Measurements from ENCODE around the gene NUAK1. TPM values are rescaled to one million over a fixed set of nuclear protein-coding genes. Genes with fewer than 3 reads are reported as not detected.

Gene NUAK1
- total RNA-seq, 4 donors from 2014 or later = 18.9 to 34.5 (median 29.1) TPM

DNA sequence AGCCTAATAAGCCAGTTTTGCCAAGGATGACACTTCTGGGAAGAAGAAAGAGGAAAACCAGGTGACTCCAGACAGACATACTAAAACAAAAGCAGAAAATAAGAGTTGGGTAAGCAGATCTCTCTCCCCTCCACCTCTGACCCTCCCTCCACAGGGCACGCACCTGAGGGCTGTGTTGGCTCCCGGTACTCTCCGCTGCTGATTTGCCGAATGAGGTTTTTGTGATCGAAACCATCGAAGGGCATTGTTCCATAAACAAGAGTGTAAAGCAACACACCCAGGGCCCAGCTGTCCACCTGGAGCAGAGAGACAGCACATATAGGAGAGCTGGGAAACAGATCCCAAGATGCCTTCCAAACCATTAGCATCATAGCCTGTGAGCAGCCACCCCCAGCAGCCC lies 68.1 kb downstream of the NUAK1 start:
- Histone ChIP-seq H3K36me3 (peaks cover 0 to 44% of the 10 kb centered on the region in 2 donors), H3K27ac (no peak overlapping the region), H3K4me1 (peaks cover 0 to 6% of the 10 kb centered on the region in 2 donors), H3K4me3 (no peak overlapping the region), H3K27me3 (no peaks in the 10 kb centered on the region), H3K9me3 (no peaks in the 10 kb centered on the region)
- intact Hi-C loops (cut with DNase I; ENCODE audit: low total_unique reads) = no loop called here
- DNase-seq (no peak), ATAC-seq (no peak)
- in situ Hi-C loops (cut with MboI; ENCODE audit: low sequenced_read_pairs in 4 of 4) = no loop called here
- TF ChIP-seq POLR2A (IDR thresholded peaks at IDR 0.05) = no peak
- TF ChIP-seq, protein P1, sequence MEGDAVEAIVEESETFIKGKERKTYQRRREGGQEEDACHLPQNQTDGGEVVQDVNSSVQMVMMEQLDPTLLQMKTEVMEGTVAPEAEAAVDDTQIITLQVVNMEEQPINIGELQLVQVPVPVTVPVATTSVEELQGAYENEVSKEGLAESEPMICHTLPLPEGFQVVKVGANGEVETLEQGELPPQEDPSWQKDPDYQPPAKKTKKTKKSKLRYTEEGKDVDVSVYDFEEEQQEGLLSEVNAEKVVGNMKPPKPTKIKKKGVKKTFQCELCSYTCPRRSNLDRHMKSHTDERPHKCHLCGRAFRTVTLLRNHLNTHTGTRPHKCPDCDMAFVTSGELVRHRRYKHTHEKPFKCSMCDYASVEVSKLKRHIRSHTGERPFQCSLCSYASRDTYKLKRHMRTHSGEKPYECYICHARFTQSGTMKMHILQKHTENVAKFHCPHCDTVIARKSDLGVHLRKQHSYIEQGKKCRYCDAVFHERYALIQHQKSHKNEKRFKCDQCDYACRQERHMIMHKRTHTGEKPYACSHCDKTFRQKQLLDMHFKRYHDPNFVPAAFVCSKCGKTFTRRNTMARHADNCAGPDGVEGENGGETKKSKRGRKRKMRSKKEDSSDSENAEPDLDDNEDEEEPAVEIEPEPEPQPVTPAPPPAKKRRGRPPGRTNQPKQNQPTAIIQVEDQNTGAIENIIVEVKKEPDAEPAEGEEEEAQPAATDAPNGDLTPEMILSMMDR (IDR thresholded peaks at IDR 0.05 in 4 of 5, conservative IDR thresholded peaks at IDR 0.05 in 1 of 5) = no peak

GRCh38 chr12:106070147-106070546 lies 68.6 kb downstream of the NUAK1 start:
- ATAC-seq = no peak
- no peak overlapping the region for H3K4me3 ChIP-seq
- intact Hi-C loops (cut with DNase I; ENCODE audit: low total_unique reads) (no loop called here), in situ Hi-C loops (cut with MboI; ENCODE audit: low sequenced_read_pairs in 4 of 4) (no loop called here)
- no peak overlapping the region for H3K27ac ChIP-seq
- no peaks in the 10 kb centered on the region for H3K9me3 ChIP-seq
- peaks cover 0 to 10% of the 10 kb centered on the region in 2 donors for H3K4me1 ChIP-seq
- no peak for DNase-seq
- TF ChIP-seq, protein P1 (IDR thresholded peaks at IDR 0.05 in 4 of 5, conservative IDR thresholded peaks at IDR 0.05 in 1 of 5) = no peak
- no peak for TF ChIP-seq POLR2A (IDR thresholded peaks at IDR 0.05)
- H3K36me3 ChIP-seq = peaks cover 0 to 44% of the 10 kb centered on the region in 2 donors
- H3K27me3 ChIP-seq = no peaks in the 10 kb centered on the region

DNA sequence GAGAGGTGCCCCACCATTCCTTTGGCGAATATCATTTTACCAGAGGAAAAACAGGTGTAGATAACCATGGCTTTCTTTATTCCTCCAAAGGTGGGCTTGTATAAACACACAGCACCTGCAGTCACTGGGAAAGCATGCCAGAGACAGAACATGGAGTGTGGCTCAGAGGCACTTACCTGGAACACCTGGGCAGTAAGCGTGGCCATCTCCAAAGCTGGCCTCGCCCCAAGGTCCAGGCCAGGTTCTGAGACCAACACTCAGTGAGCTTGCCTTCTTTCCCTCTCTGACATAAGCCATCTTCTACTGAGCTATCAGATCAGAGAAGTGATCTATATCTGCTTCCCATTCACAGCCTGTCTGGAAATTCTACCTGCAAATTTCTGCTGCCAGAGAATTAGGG lies 70.5 kb downstream of the NUAK1 start:
- Histone ChIP-seq H3K4me1 (peaks cover 0 to 10% of the 10 kb centered on the region in 2 donors), H3K36me3 (peaks cover 0 to 44% of the 10 kb centered on the region in 2 donors)
- intact Hi-C loops (cut with DNase I; ENCODE audit: low total_unique reads) = no loop called here

DNA sequence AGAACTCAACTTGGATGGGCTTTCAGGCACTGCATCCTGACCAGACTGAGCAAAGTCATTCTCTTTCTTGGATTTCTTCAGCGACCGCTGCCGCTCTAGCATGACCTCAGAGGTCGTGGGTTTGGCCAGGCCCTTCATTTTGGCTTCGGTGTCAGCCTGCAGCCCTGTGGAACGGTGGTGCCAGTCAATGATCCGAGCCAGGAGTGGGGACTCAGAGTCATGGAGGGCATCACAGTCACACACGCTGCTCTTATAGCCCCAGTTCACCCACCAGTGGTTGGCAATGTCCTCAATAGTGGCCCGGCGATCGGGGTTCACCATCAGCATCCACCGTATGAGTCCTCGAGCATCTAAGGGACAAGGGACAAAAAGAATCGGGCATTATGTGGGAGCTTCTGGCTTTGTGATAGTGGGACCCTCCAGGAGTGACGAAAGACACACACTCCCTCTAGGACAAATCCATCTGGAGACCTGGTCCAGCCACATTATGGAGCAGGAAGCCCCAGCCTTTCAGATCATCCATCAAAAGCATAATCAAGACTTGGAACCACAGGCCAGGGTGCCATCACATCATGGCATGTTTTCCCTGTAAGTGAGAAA lies 71.0 kb downstream of the NUAK1 start:
- intact Hi-C loops (cut with DNase I; ENCODE audit: low total_unique reads) = no loop called here
- ATAC-seq (no peak), DNase-seq (no peak)
- Histone ChIP-seq H3K36me3 (peaks cover 0 to 44% of the 10 kb centered on the region in 2 donors), H3K9me3 (no peaks in the 10 kb centered on the region), H3K4me3 (no peak overlapping the region), H3K27ac (no peak overlapping the region), H3K4me1 (peaks cover 6 to 14% of the 10 kb centered on the region in 2 donors), H3K27me3 (no peaks in the 10 kb centered on the region)
- no peak for TF ChIP-seq POLR2A (IDR thresholded peaks at IDR 0.05)
- TF ChIP-seq, protein P1 (IDR thresholded peaks at IDR 0.05 in 4 of 5, conservative IDR thresholded peaks at IDR 0.05 in 1 of 5) = no peak
- in situ Hi-C loops (cut with MboI; ENCODE audit: low sequenced_read_pairs in 4 of 4) = no loop called here

More for the DNA sequence above, 70.5 kb downstream of the NUAK1 start:
- no peak for DNase-seq
- Histone ChIP-seq H3K27ac (no peak overlapping the region), H3K9me3 (no peaks in the 10 kb centered on the region), H3K4me3 (no peak overlapping the region), H3K27me3 (no peaks in the 10 kb centered on the region)
- in situ Hi-C loops (cut with MboI; ENCODE audit: low sequenced_read_pairs in 4 of 4) = no loop called here
- ATAC-seq = no peak
- TF ChIP-seq, protein P1 (IDR thresholded peaks at IDR 0.05 in 4 of 5, conservative IDR thresholded peaks at IDR 0.05 in 1 of 5) = no peak
- TF ChIP-seq POLR2A (IDR thresholded peaks at IDR 0.05) = no peak
